ENCODE results near the gene SLC24A3.

Gene SLC24A3

GRCh38 chr20:19415786-19416185 is 203.3 kb downstream of the SLC24A3 start:
- Histone ChIP-seq H3K18ac (ENCODE audit: low read length) (no peak overlapping the region), H2BK5ac (ENCODE audit: low read depth, low read length, poor library complexity) (no peak overlapping the region), H3K79me2 (ENCODE audit: control insufficient read depth, insufficient read depth, low read length, poor library complexity) (no peaks in the 10 kb centered on the region), H3K4me2 (ENCODE audit: low read length) (no peak overlapping the region), H2BK12ac (ENCODE audit: low read length) (no peak overlapping the region), H3K4ac (ENCODE audit: low read depth, low read length) (no peak overlapping the region), H2AFZ (ENCODE audit: insufficient read depth, low read length, poor library complexity) (no peak overlapping the region), H4K8ac (ENCODE audit: low read depth, low read length) (no peak overlapping the region), H3K23ac (ENCODE audit: low read length) (no peak overlapping the region), H3K4me3 (ENCODE audit: low read depth, low read length) (no peak overlapping the region), H3K79me1 (ENCODE audit: low read length) (no peaks in the 10 kb centered on the region), H3K27ac (ENCODE audit: low read depth, low read length) (no peak overlapping the region), H3K9me3 (ENCODE audit: insufficient read depth, low read depth, low read length) (peaks cover 2% of the 10 kb centered on the region), H3K9ac (ENCODE audit: low read length) (no peak overlapping the region), H3K27me3 (ENCODE audit: insufficient read depth, low read length) (no peaks in the 10 kb centered on the region), H3K36me3 (ENCODE audit: control insufficient read depth in 1 of 2, insufficient read depth in 2 of 2, low read length in 2 of 2) (no peaks in the 10 kb centered on the region), H3K14ac (ENCODE audit: low read length) (no peak overlapping the region), H2BK120ac (ENCODE audit: insufficient read depth, low read length, poor library complexity) (no peak overlapping the region), H2AK5ac (ENCODE audit: low read length) (no peak overlapping the region), H4K91ac (ENCODE audit: low read depth, low read length) (no peak overlapping the region), H4K12ac (ENCODE audit: low read depth, low read length) (no peak overlapping the region), H3K4me1 (ENCODE audit: control insufficient read depth in 1 of 2, insufficient read depth in 2 of 2, low read length in 2 of 2) (no peaks in the 10 kb centered on the region)
- no CpG with 5 or more reads among the region's 1 CpG for WGBS (ENCODE audit: extremely low coverage, insufficient coverage, insufficient read length)
- DNase-seq: no peak

DNA sequence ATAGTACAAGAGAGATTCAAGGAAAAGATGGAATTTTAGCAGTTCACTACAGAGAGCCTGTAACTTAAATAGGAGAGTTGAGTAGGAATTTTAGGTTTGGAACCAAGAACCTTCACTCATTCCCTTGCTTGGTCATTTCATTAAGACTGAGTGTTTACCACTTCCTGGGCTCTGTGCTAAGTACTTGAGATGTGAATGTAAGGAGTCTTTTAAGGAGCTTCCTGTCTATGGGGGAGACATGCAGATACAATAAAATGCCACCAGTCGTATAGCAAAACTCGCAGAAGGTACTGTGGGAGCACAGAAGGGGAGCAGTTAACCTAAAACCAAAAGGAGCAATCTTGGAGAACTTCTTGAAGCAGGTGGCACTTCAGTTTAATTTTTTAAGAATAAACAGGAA is 204.2 kb downstream of the SLC24A3 start:
- Histone ChIP-seq H3K23ac (ENCODE audit: low read length) (no peak overlapping the region), H3K36me3 (ENCODE audit: control insufficient read depth in 1 of 2, insufficient read depth in 2 of 2, low read length in 2 of 2) (no peaks in the 10 kb centered on the region), H4K8ac (ENCODE audit: low read depth, low read length) (no peak overlapping the region), H3K14ac (ENCODE audit: low read length) (no peak overlapping the region), H3K27me3 (ENCODE audit: insufficient read depth, low read length) (no peaks in the 10 kb centered on the region), H3K4ac (ENCODE audit: low read depth, low read length) (no peak overlapping the region), H3K4me1 (ENCODE audit: control insufficient read depth in 1 of 2, insufficient read depth in 2 of 2, low read length in 2 of 2) (no peaks in the 10 kb centered on the region), H3K9ac (ENCODE audit: low read length) (no peak overlapping the region), H2AFZ (ENCODE audit: insufficient read depth, low read length, poor library complexity) (no peak overlapping the region), H3K18ac (ENCODE audit: low read length) (no peak overlapping the region), H3K79me1 (ENCODE audit: low read length) (no peaks in the 10 kb centered on the region), H2BK12ac (ENCODE audit: low read length) (no peak overlapping the region), H4K12ac (ENCODE audit: low read depth, low read length) (no peak overlapping the region), H2AK5ac (ENCODE audit: low read length) (no peak overlapping the region), H3K79me2 (ENCODE audit: control insufficient read depth, insufficient read depth, low read length, poor library complexity) (no peaks in the 10 kb centered on the region), H3K4me3 (ENCODE audit: low read depth, low read length) (no peak overlapping the region), H4K91ac (ENCODE audit: low read depth, low read length) (no peak overlapping the region), H3K9me3 (ENCODE audit: insufficient read depth, low read depth, low read length) (no peaks in the 10 kb centered on the region), H2BK120ac (ENCODE audit: insufficient read depth, low read length, poor library complexity) (no peak overlapping the region), H2BK5ac (ENCODE audit: low read depth, low read length, poor library complexity) (no peak overlapping the region), H3K27ac (ENCODE audit: low read depth, low read length) (no peak overlapping the region), H3K4me2 (ENCODE audit: low read length) (no peak overlapping the region)
- WGBS (ENCODE audit: extremely low coverage, insufficient coverage, insufficient read length): no CpG with 5 or more reads among the region's 2 CpGs
- no peak for DNase-seq

- Histone ChIP-seq H3K4ac (ENCODE audit: low read depth, low read length) (no peak overlapping the region), H3K23ac (ENCODE audit: low read length) (no peak overlapping the region), H3K27ac (ENCODE audit: low read depth, low read length) (no peak overlapping the region), H3K79me1 (ENCODE audit: low read length) (no peaks in the 10 kb centered on the region), H3K4me2 (ENCODE audit: low read length) (no peak overlapping the region), H3K27me3 (ENCODE audit: insufficient read depth, low read length) (no peaks in the 10 kb centered on the region), H2AFZ (ENCODE audit: insufficient read depth, low read length, poor library complexity) (no peak overlapping the region), H3K36me3 (ENCODE audit: control insufficient read depth in 1 of 2, insufficient read depth in 2 of 2, low read length in 2 of 2) (no peaks in the 10 kb centered on the region), H4K8ac (ENCODE audit: low read depth, low read length) (no peak overlapping the region), H2BK120ac (ENCODE audit: insufficient read depth, low read length, poor library complexity) (no peak overlapping the region), H2BK12ac (ENCODE audit: low read length) (no peak overlapping the region), H3K79me2 (ENCODE audit: control insufficient read depth, insufficient read depth, low read length, poor library complexity) (no peaks in the 10 kb centered on the region), H4K91ac (ENCODE audit: low read depth, low read length) (no peak overlapping the region), H4K12ac (ENCODE audit: low read depth, low read length) (no peak overlapping the region), H2AK5ac (ENCODE audit: low read length) (no peak overlapping the region), H3K14ac (ENCODE audit: low read length) (no peak overlapping the region), H3K9me3 (ENCODE audit: insufficient read depth, low read depth, low read length) (no peaks in the 10 kb centered on the region), H3K4me1 (ENCODE audit: control insufficient read depth in 1 of 2, insufficient read depth in 2 of 2, low read length in 2 of 2) (no peaks in the 10 kb centered on the region), H2BK5ac (ENCODE audit: low read depth, low read length, poor library complexity) (no peak overlapping the region), H3K18ac (ENCODE audit: low read length) (no peak overlapping the region), H3K4me3 (ENCODE audit: low read depth, low read length) (no peak overlapping the region), H3K9ac (ENCODE audit: low read length) (no peak overlapping the region)
- no CpG with 5 or more reads among the region's 4 CpGs for WGBS (ENCODE audit: extremely low coverage, insufficient coverage, insufficient read length)
- DNase-seq: no peak
These were observed 207.0 kb downstream of the SLC24A3 start for GRCh38 chr20:19419396-19419795.

DNA sequence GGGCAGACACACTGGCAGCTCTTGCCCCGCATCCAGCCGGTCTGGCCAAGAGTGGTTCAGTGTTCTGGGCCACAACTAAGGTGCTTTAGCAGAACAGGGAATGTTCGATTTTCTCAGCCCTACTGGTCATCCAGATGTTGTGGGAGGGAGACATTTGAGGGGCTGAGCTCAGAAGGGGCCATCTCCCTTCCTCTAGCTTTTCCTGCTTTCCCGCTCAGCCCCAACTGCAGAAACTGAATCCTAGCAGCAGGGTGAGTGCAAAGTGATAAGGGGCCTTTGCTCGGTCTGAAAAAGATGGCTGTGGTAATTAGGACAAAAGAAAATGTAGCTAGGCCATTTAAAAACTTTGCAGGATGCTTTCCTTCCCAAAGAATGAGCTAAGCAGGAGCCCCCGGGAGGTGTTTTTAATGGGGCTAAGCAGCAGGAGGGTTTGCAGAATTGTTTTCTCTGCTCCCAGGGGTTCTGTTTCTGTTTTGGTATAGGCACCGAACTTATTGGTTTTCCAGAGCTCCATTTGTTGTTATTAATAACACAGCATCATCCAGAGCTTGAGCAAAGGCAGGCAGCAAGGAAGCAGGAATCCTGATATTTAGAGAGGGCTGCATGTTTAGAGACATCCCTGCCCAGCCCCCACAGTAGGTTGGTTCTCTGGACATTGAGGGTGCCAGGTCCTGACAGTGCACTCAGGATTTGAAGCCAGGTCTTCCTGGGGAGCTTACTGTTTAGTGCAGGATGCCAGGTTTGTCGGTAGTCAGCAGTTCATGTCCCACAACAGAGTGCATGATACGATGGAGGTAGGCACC is 210.9 kb downstream of the SLC24A3 start:
- Histone ChIP-seq H3K4me3 (ENCODE audit: low read depth, low read length) (no peak overlapping the region), H2BK5ac (ENCODE audit: low read depth, low read length, poor library complexity) (no peak overlapping the region)

More for the DNA sequence above, 210.9 kb downstream of the SLC24A3 start:
- Histone ChIP-seq H4K8ac (ENCODE audit: low read depth, low read length) (no peak overlapping the region), H2BK12ac (ENCODE audit: low read length) (no peak overlapping the region), H4K12ac (ENCODE audit: low read depth, low read length) (no peak overlapping the region), H3K27me3 (ENCODE audit: insufficient read depth, low read length) (no peaks in the 10 kb centered on the region), H3K79me1 (ENCODE audit: low read length) (no peaks in the 10 kb centered on the region), H2AFZ (ENCODE audit: insufficient read depth, low read length, poor library complexity) (no peak overlapping the region), H3K27ac (ENCODE audit: low read depth, low read length) (no peak overlapping the region), H4K91ac (ENCODE audit: low read depth, low read length) (no peak overlapping the region), H3K14ac (ENCODE audit: low read length) (no peak overlapping the region), H3K4ac (ENCODE audit: low read depth, low read length) (no peak overlapping the region), H3K36me3 (ENCODE audit: control insufficient read depth in 1 of 2, insufficient read depth in 2 of 2, low read length in 2 of 2) (no peaks in the 10 kb centered on the region), H3K9me3 (ENCODE audit: insufficient read depth, low read depth, low read length) (no peaks in the 10 kb centered on the region), H2BK120ac (ENCODE audit: insufficient read depth, low read length, poor library complexity) (no peak overlapping the region), H2AK5ac (ENCODE audit: low read length) (no peak overlapping the region), H3K4me1 (ENCODE audit: control insufficient read depth in 1 of 2, insufficient read depth in 2 of 2, low read length in 2 of 2) (peaks cover 5 to 10% of the 10 kb centered on the region in 2 experiments), H3K79me2 (ENCODE audit: control insufficient read depth, insufficient read depth, low read length, poor library complexity) (no peaks in the 10 kb centered on the region), H3K23ac (ENCODE audit: low read length) (no peak overlapping the region), H3K4me2 (ENCODE audit: low read length) (no peak overlapping the region), H3K9ac (ENCODE audit: low read length) (no peak overlapping the region), H3K18ac (ENCODE audit: low read length) (no peak overlapping the region)
- no peak for DNase-seq
- no CpG with 5 or more reads among the region's 9 CpGs for WGBS (ENCODE audit: extremely low coverage, insufficient coverage, insufficient read length)
